AG09319 (cell line): ENCODE results near the gene TBX2.

Source experiments
- DNase-seq: peaks from one replicate; pipeline ENCODE4 v3.0.0-alpha.2; 2010; ENCODE audit warnings: low read depth; ENCODE audit errors: extremely low read depth
- CTCF ChIP-seq: IDR thresholded peaks from 2 replicates; pipeline ENCODE4 v1.5.1; 2011; ENCODE audit warnings: low read depth, mild to moderate bottlenecking, inconsistent platforms, low read length, moderate library complexity

The TBX2 gene

GRCh38 chr17:61380836-61381525, 18.7 kb upstream of the TBX2 start:
- no peak for TF ChIP-seq CTCF
- DNase-seq, result no peak

- no peak for TF ChIP-seq CTCF
- DNase-seq, result no peak
Measured at GRCh38 chr17:61381537-61381936, 18.1 kb upstream of the TBX2 start.

GRCh38 chr17:61382796-61383688, 16.6 kb upstream of the TBX2 start:
- DNase-seq, result no peak
- no peak for TF ChIP-seq CTCF

GRCh38 chr17:61383689-61384201, 15.9 kb upstream of the TBX2 start:
- no peak for TF ChIP-seq CTCF

GRCh38 chr17:61384354-61384691, 15.3 kb upstream of the TBX2 start:
- DNase-seq, result no peak
- no peak for TF ChIP-seq CTCF

More at GRCh38 chr17:61383689-61384201, 15.9 kb upstream of the TBX2 start:
- peak; percentile 74 for DNase-seq

- DNase-seq, result no peak
- no peak for TF ChIP-seq CTCF
Measured at GRCh38 chr17:61384692-61385576, 14.7 kb upstream of the TBX2 start.
